GM23248 (cell line): ENCODE measurements around the gene MED8. TPM values are rescaled to one million over a fixed set of nuclear protein-coding genes. Genes with fewer than 3 reads are reported as not detected.

Experiments used
- DNase-seq: peaks from one replicate; pipeline ENCODE4 v3.0.0-alpha.2; 2015
- H2AFZ ChIP-seq: fragments of 200-600 bp; sonication (generic); 2 replicates; pipeline ENCODE4 v1.6.1; 2016; ENCODE audit warnings: antibody characterized with exemption
- H3F3A ChIP-seq: fragments of 200-600 bp; sonication (generic); 2 replicates; pipeline ENCODE4 v1.6.1; 2016; ENCODE audit warnings: mild to moderate bottlenecking, antibody characterized with exemption, mixed run types; ENCODE audit not compliant: insufficient read depth
- H3K27ac ChIP-seq: fragments of 200-600 bp; sonication (generic); 2 replicates; pipeline ENCODE4 v1.5.1; 2016; ENCODE audit warnings: mild to moderate bottlenecking
- H3K27me3 ChIP-seq: fragments of 200-600 bp; sonication (generic); replicated peaks from 2 replicates; pipeline ENCODE4 v1.6.1; 2016; ENCODE audit warnings: mild to moderate bottlenecking; ENCODE audit not compliant: insufficient read depth
- H3K36me3 ChIP-seq: fragments of 200-600 bp; sonication (generic); 2 replicates; pipeline ENCODE4 v1.6.1; 2016; ENCODE audit warnings: low read depth, mild to moderate bottlenecking
- H3K4me1 ChIP-seq: fragments of 200-600 bp; sonication (generic); 2 replicates; pipeline ENCODE4 v1.6.1; 2016; ENCODE audit warnings: mild to moderate bottlenecking; ENCODE audit not compliant: insufficient read depth
- H3K4me2 ChIP-seq: fragments of 200-600 bp; sonication (generic); one replicate; pipeline ENCODE4 v1.6.1; 2016; ENCODE audit warnings: mild to moderate bottlenecking; ENCODE audit not compliant: unreplicated experiment
- H3K4me3 ChIP-seq: fragments of 200-600 bp; sonication (generic); 2 replicates; pipeline ENCODE4 v1.5.1; 2016; ENCODE audit warnings: mild to moderate bottlenecking
- H3K79me2 ChIP-seq: fragments of 200-600 bp; sonication (generic); 2 replicates; pipeline ENCODE4 v1.6.1; 2016; ENCODE audit warnings: mild to moderate bottlenecking; ENCODE audit not compliant: insufficient read depth
- H3K9ac ChIP-seq: fragments of 200-600 bp; sonication (generic); 2 replicates; pipeline ENCODE4 v1.6.1; 2016; ENCODE audit warnings: mild to moderate bottlenecking
- H3K9me2 ChIP-seq: fragments of 200-600 bp; sonication (generic); 2 replicates; pipeline ENCODE4 v1.6.1; 2016; ENCODE audit warnings: mixed run types, mild to moderate bottlenecking, moderate library complexity; ENCODE audit not compliant: insufficient read depth
- H3K9me3 ChIP-seq: fragments of 200-600 bp; sonication (generic); one replicate; pipeline ENCODE4 v1.6.1; 2017; ENCODE audit warnings: low read depth
- H4K20me1 ChIP-seq: fragments of 200-600 bp; sonication (generic); 2 replicates; pipeline ENCODE4 v1.6.0; 2016; ENCODE audit not compliant: insufficient read depth
- EZH2 ChIP-seq: fragments of 200-600 bp; sonication (generic); IDR thresholded peaks from 2 replicates; pipeline ENCODE4 v1.6.1; 2018; ENCODE audit warnings: antibody characterized with exemption, mild to moderate bottlenecking; ENCODE audit not compliant: insufficient read depth, poor library complexity, severe bottlenecking
- EZH2phosphoT487 ChIP-seq: fragments of 200-600 bp; sonication (generic); IDR thresholded peaks from 2 replicates; pipeline ENCODE4 v1.6.1; 2018; ENCODE audit warnings: antibody characterized with exemption, moderate library complexity, mild to moderate bottlenecking, low read depth; ENCODE audit not compliant: insufficient read depth
- WGBS, 2 experiments: methylation state at CpG; one replicate each; pipeline ENCODE4 v1.1.6; 2015 to 2017; ENCODE audit warnings: low lambda C conversion rate in 2 of 2, low coverage in 1 of 2; ENCODE audit errors: missing lambda C conversion rate in 2 of 2; 5-methylcytosine and 5-hydroxymethylcytosine counted together
- in situ Hi-C: fragments of 300-500 bp; cut with MboI; formaldehyde crosslinking; loops from 2 replicates; pipeline ENCODE4 v1.15.0; 2020
- polyA plus RNA-seq: library from polyadenylated mRNA; unstranded; fragments of >200 nt; fragmentation: Nextera tagmentation; extraction: Ambion mirVana; gene quantifications from 2 replicates; pipeline ENCODE4 v1.2.1, GENCODE V29; 2016
- total RNA-seq: library from RNA; depleted of rRNA; stranded (reverse); fragments of >200 nt; shearing (Covaris generic); gene quantifications from 2 replicates; pipeline ENCODE4 v1.2.3, GENCODE V29; 2014

Gene MED8
- total and polyA plus RNA-seq, 2 experiments from 2014 or later, result 53.5 to 78.3 TPM

- peaks cover 9% of the 10 kb centered on the region; the same call in 1 of the 2 replicates for H3F3A ChIP-seq
- H3K4me2 ChIP-seq, result no peak overlapping the region
- TF ChIP-seq EZH2, result no peak
- H3K27ac ChIP-seq, result no peak overlapping the region
- H3K4me3 ChIP-seq, result no peak overlapping the region
- no peak for DNase-seq
- H3K9me2 ChIP-seq, result no peaks in the 10 kb centered on the region
- no peaks in the 10 kb centered on the region for H3K9me3 ChIP-seq
- no peaks in the 10 kb centered on the region for H3K4me1 ChIP-seq
- peaks cover 26% of the 10 kb centered on the region for H3K36me3 ChIP-seq
- no peaks in the 10 kb centered on the region for H4K20me1 ChIP-seq
- H3K27me3 ChIP-seq, result no peaks in the 10 kb centered on the region
- in situ Hi-C loops, result no loop called here
- H2AFZ ChIP-seq, result no peak overlapping the region
- no peak overlapping the region for H3K9ac ChIP-seq
- no peaks in the 10 kb centered on the region for H3K79me2 ChIP-seq
- 83 to 88% methylated on average over 5 of the region's 5 CpGs for WGBS, 2 experiments
Measured at GRCh38 chr1:43432907-43433306, 43.3 kb upstream of the MED8 start.

GRCh38 chr1:43432171-43432860 is 42.7 kb upstream of the MED8 start:
- in situ Hi-C loops, result no loop called here
- Histone ChIP-seq H2AFZ (no peak overlapping the region), H3F3A (peaks cover 9% of the 10 kb centered on the region; the same call in 1 of the 2 replicates), H3K36me3 (peaks cover 28% of the 10 kb centered on the region), H3K27ac (no peak overlapping the region), H3K79me2 (no peaks in the 10 kb centered on the region), H3K9me2 (no peaks in the 10 kb centered on the region), H3K9me3 (no peaks in the 10 kb centered on the region), H3K27me3 (no peaks in the 10 kb centered on the region), H3K9ac (no peak overlapping the region), H4K20me1 (no peaks in the 10 kb centered on the region), H3K4me3 (no peak overlapping the region), H3K4me1 (no peaks in the 10 kb centered on the region), H3K4me2 (no peak overlapping the region)
- no peak for DNase-seq
- 94 to 96% methylated on average over 8 to 9 of the region's 9 CpGs for WGBS, 2 experiments
- TF ChIP-seq EZH2 (no peak), EZH2phosphoT487 (no peak)

GRCh38 chr1:43431676-43432075 is 42.1 kb upstream of the MED8 start:
- H3K4me3 ChIP-seq, result no peak overlapping the region
- peaks cover 9% of the 10 kb centered on the region; the same call in 1 of the 2 replicates for H3F3A ChIP-seq
- no peak overlapping the region for H3K4me2 ChIP-seq
- H3K9ac ChIP-seq, result no peak overlapping the region
- no peaks in the 10 kb centered on the region for H3K9me3 ChIP-seq
- H4K20me1 ChIP-seq, result no peaks in the 10 kb centered on the region
- TF ChIP-seq EZH2phosphoT487, result no peak
- TF ChIP-seq EZH2, result no peak
- no peak for DNase-seq
- H3K9me2 ChIP-seq, result no peaks in the 10 kb centered on the region
- H2AFZ ChIP-seq, result no peak overlapping the region
- no peaks in the 10 kb centered on the region for H3K27me3 ChIP-seq
- H3K36me3 ChIP-seq, result peaks cover 32% of the 10 kb centered on the region
- H3K27ac ChIP-seq, result no peak overlapping the region
- H3K79me2 ChIP-seq, result no peaks in the 10 kb centered on the region
- no peaks in the 10 kb centered on the region for H3K4me1 ChIP-seq
- in situ Hi-C loops, result no loop called here
- 94 to 96% methylated on average over 9 of the region's 9 CpGs for WGBS, 2 experiments

GRCh38 chr1:43430831-43431230 is 41.2 kb upstream of the MED8 start:
- H2AFZ ChIP-seq, result no peak overlapping the region
- peaks cover 32% of the 10 kb centered on the region for H3K36me3 ChIP-seq
- H3K27me3 ChIP-seq, result no peaks in the 10 kb centered on the region
- no peaks in the 10 kb centered on the region for H4K20me1 ChIP-seq
- H3K4me2 ChIP-seq, result no peak overlapping the region
- H3K9me3 ChIP-seq, result no peaks in the 10 kb centered on the region
- H3F3A ChIP-seq, result peaks cover 9% of the 10 kb centered on the region; the same call in 1 of the 2 replicates
- H3K4me1 ChIP-seq, result no peaks in the 10 kb centered on the region
- H3K79me2 ChIP-seq, result no peaks in the 10 kb centered on the region
- in situ Hi-C loops, result no loop called here
- TF ChIP-seq EZH2, result no peak
- no peak for TF ChIP-seq EZH2phosphoT487
- DNase-seq, result no peak
- H3K9me2 ChIP-seq, result no peaks in the 10 kb centered on the region
- no peak overlapping the region for H3K4me3 ChIP-seq
- no peak overlapping the region for H3K27ac ChIP-seq
- WGBS, 2 experiments, result 96 to 100% methylated on average over 4 to 5 of the region's 5 CpGs
- no peak overlapping the region for H3K9ac ChIP-seq
